Muscle layer of colon (tissue), 2 donors: ENCODE measurements around the gene TNFAIP2.
"Not testable (repeated sequence)": the region's sequence is repeated elsewhere in the genome, so short reads cannot be mapped to it uniquely, and the experiment has no call there.

Experiments
- H3K27ac ChIP-seq: one replicate; pipeline ENCODE4 v1.7.0; 2013; ENCODE audit warnings: low read depth, mild to moderate bottlenecking, low read length, moderate library complexity
- H3K27me3 ChIP-seq, 2 donors: one replicate each; pipeline ENCODE4 v1.7.0; 2013; ENCODE audit warnings: low read length in 2 of 2, mild to moderate bottlenecking in 2 of 2; ENCODE audit not compliant: insufficient read depth in 2 of 2, control insufficient read depth in 1 of 2
- H3K36me3 ChIP-seq: one replicate; pipeline ENCODE4 v1.7.0; 2013; ENCODE audit warnings: mild to moderate bottlenecking, low read length; ENCODE audit not compliant: insufficient read depth
- H3K4me1 ChIP-seq: one replicate; pipeline ENCODE4 v1.7.0; 2013; ENCODE audit warnings: mild to moderate bottlenecking, low read length; ENCODE audit not compliant: insufficient read depth
- H3K4me3 ChIP-seq, 2 donors: one replicate each; pipeline ENCODE4 v1.7.0; 2013; ENCODE audit warnings: low read length in 2 of 2, low read depth in 1 of 2, mild to moderate bottlenecking in 1 of 2, moderate library complexity in 1 of 2
- H3K9ac ChIP-seq: one replicate; pipeline ENCODE4 v1.7.0; 2013; ENCODE audit warnings: low read length
- H3K9me3 ChIP-seq: one replicate; pipeline ENCODE4 v1.7.0; 2013; ENCODE audit warnings: mild to moderate bottlenecking, low read length
- donor health status: abdominal sarcoma.
- donor health status: Adenocarcinoma of cecum.

TNFAIP2 gene

GRCh38 chr14:103143506-103143905, 20.2 kb downstream of the TNFAIP2 start:
- H3K27me3 ChIP-seq: peaks cover 0 to 13% of the 10 kb centered on the region in 2 donors
- no peaks in the 10 kb centered on the region for H3K4me1 ChIP-seq
- H3K4me3 ChIP-seq: no peak overlapping the region
- H3K36me3 ChIP-seq: no peaks in the 10 kb centered on the region
- H3K27ac ChIP-seq: no peak overlapping the region
- no peak overlapping the region for H3K9ac ChIP-seq
- H3K9me3 ChIP-seq: no peaks in the 10 kb centered on the region

GRCh38 chr14:103144085-103144484, 20.8 kb downstream of the TNFAIP2 start:
- no peak overlapping the region for H3K4me3 ChIP-seq
- peaks cover 0 to 7% of the 10 kb centered on the region in 2 donors for H3K27me3 ChIP-seq
- H3K9ac ChIP-seq: no peak overlapping the region
- no peaks in the 10 kb centered on the region for H3K9me3 ChIP-seq
- H3K27ac ChIP-seq: no peak overlapping the region
- no peaks in the 10 kb centered on the region for H3K4me1 ChIP-seq
- H3K36me3 ChIP-seq: no peaks in the 10 kb centered on the region

GRCh38 chr14:103146141-103146709, 23.0 kb downstream of the TNFAIP2 start:
- Histone ChIP-seq H3K36me3 (no peaks in the 10 kb centered on the region), H3K4me3 (no peak overlapping the region), H3K27ac (no peak overlapping the region), H3K9ac (no peak overlapping the region), H3K4me1 (no peaks in the 10 kb centered on the region), H3K9me3 (no peaks in the 10 kb centered on the region), H3K27me3 (no peaks in the 10 kb centered on the region)

- Histone ChIP-seq H3K4me3 (no peak overlapping the region), H3K9ac (no peak overlapping the region), H3K27ac (no peak overlapping the region), H3K4me1 (no peaks in the 10 kb centered on the region), H3K9me3 (no peaks in the 10 kb centered on the region), H3K27me3 (no peaks in the 10 kb centered on the region), H3K36me3 (no peaks in the 10 kb centered on the region)
Measured at GRCh38 chr14:103149351-103150237, 26.3 kb downstream of the TNFAIP2 start.

GRCh38 chr14:103151270-103151945, 28.1 kb downstream of the TNFAIP2 start:
- no peaks in the 10 kb centered on the region for H3K27me3 ChIP-seq
- H3K9ac ChIP-seq: no peak overlapping the region
- H3K36me3 ChIP-seq: no peaks in the 10 kb centered on the region
- H3K4me3 ChIP-seq: no peak overlapping the region
- H3K27ac ChIP-seq: no peak overlapping the region
- H3K9me3 ChIP-seq: no peaks in the 10 kb centered on the region
- H3K4me1 ChIP-seq: peaks cover 7% of the 10 kb centered on the region

GRCh38 chr14:103155010-103155409, 31.7 kb downstream of the TNFAIP2 start:
- Histone ChIP-seq H3K9me3 (no peaks in the 10 kb centered on the region), H3K9ac (no peak overlapping the region), H3K4me3 (no peak overlapping the region), H3K36me3 (no peaks in the 10 kb centered on the region), H3K4me1 (peaks cover 7% of the 10 kb centered on the region), H3K27ac (no peak overlapping the region), H3K27me3 (no peaks in the 10 kb centered on the region)

GRCh38 chr14:103155416-103155815, 32.2 kb downstream of the TNFAIP2 start:
- not testable (repeated sequence) for H3K27me3 ChIP-seq, H3K27ac ChIP-seq, H3K4me3 ChIP-seq, H3K9ac ChIP-seq, H3K9me3 ChIP-seq, H3K36me3 ChIP-seq, H3K4me1 ChIP-seq

- H3K4me3 ChIP-seq: no peak overlapping the region
- H3K36me3 ChIP-seq: no peaks in the 10 kb centered on the region
- H3K27ac ChIP-seq: no peak overlapping the region
- H3K9me3 ChIP-seq: no peaks in the 10 kb centered on the region
- peaks cover 7% of the 10 kb centered on the region for H3K4me1 ChIP-seq
- no peak overlapping the region for H3K9ac ChIP-seq
- no peaks in the 10 kb centered on the region for H3K27me3 ChIP-seq
Measured at GRCh38 chr14:103155826-103156394, 32.6 kb downstream of the TNFAIP2 start.

- no peak overlapping the region for H3K27ac ChIP-seq
- no peaks in the 10 kb centered on the region for H3K9me3 ChIP-seq
- no peaks in the 10 kb centered on the region for H3K36me3 ChIP-seq
- H3K4me1 ChIP-seq: peaks cover 7% of the 10 kb centered on the region
- H3K9ac ChIP-seq: no peak overlapping the region
- no peak overlapping the region for H3K4me3 ChIP-seq
- H3K27me3 ChIP-seq: no peaks in the 10 kb centered on the region
Measured at GRCh38 chr14:103156651-103157378, 33.6 kb downstream of the TNFAIP2 start.

GRCh38 chr14:103157969-103158368, 34.7 kb downstream of the TNFAIP2 start:
- Histone ChIP-seq H3K9ac (no peak overlapping the region), H3K4me3 (no peak overlapping the region), H3K36me3 (no peaks in the 10 kb centered on the region), H3K27me3 (no peaks in the 10 kb centered on the region), H3K4me1 (peaks cover 7% of the 10 kb centered on the region), H3K9me3 (no peaks in the 10 kb centered on the region), H3K27ac (no peak overlapping the region)

- H3K4me1 ChIP-seq: peaks cover 7% of the 10 kb centered on the region
- H3K9ac ChIP-seq: no peak overlapping the region
- H3K27ac ChIP-seq: no peak overlapping the region
Measured at GRCh38 chr14:103158688-103159087, 35.4 kb downstream of the TNFAIP2 start.

More at GRCh38 chr14:103158688-103159087, 35.4 kb downstream of the TNFAIP2 start:
- no peaks in the 10 kb centered on the region for H3K9me3 ChIP-seq
- no peak overlapping the region for H3K4me3 ChIP-seq
- no peaks in the 10 kb centered on the region for H3K36me3 ChIP-seq
- no peaks in the 10 kb centered on the region for H3K27me3 ChIP-seq
